Smooth muscle cell (in vitro differentiated cells): Measurements from ENCODE around the gene GRM7. TPM values are rescaled to one million over a fixed set of nuclear protein-coding genes. Genes with fewer than 3 reads are reported as not detected.

Experiments
- DNase-seq: peaks from one replicate; lab custom pipeline; 2025; ENCODE audit not compliant: unreplicated experiment; lab: John Stamatoyannopoulos, UW
- H2AFZ ChIP-seq: fragments of 200-600 bp; sonication (generic); 2 replicates; pipeline ENCODE4 v1.6.0; 2016; ENCODE audit warnings: antibody characterized with exemption, low read depth, mild to moderate bottlenecking
- H3F3A ChIP-seq: fragments of 200-600 bp; sonication (generic); 2 replicates; pipeline ENCODE4 v1.6.0; 2017; ENCODE audit warnings: antibody characterized with exemption, low read depth
- H3K27ac ChIP-seq: fragments of 200-600 bp; sonication (generic); 2 replicates; pipeline ENCODE4 v1.5.1; 2016; ENCODE audit warnings: low read depth, mild to moderate bottlenecking
- H3K27me3 ChIP-seq: fragments of 200-600 bp; sonication (generic); 2 replicates; pipeline ENCODE4 v1.6.1; 2016; ENCODE audit warnings: low read depth, mild to moderate bottlenecking
- H3K36me3 ChIP-seq: fragments of 200-600 bp; sonication (generic); 2 replicates; pipeline ENCODE4 v1.5.1; 2016; ENCODE audit warnings: low read depth
- H3K4me1 ChIP-seq: fragments of 200-600 bp; sonication (generic); 2 replicates; pipeline ENCODE4 v1.5.1; 2016; ENCODE audit warnings: low read depth
- H3K4me2 ChIP-seq: fragments of 200-600 bp; sonication (generic); 2 replicates; pipeline ENCODE4 v1.6.0; 2016; ENCODE audit warnings: mild to moderate bottlenecking
- H3K4me3 ChIP-seq: fragments of 200-600 bp; sonication (generic); 2 replicates; pipeline ENCODE4 v1.5.1; 2016; ENCODE audit warnings: mild to moderate bottlenecking
- H3K79me2 ChIP-seq: fragments of 200-600 bp; sonication (generic); 2 replicates; pipeline ENCODE4 v1.6.0; 2016; ENCODE audit warnings: low read depth, mild to moderate bottlenecking
- H3K9ac ChIP-seq: fragments of 200-600 bp; sonication (generic); 2 replicates; pipeline ENCODE4 v1.6.0; 2016; ENCODE audit warnings: low read depth
- H3K9me3 ChIP-seq: fragments of 200-600 bp; sonication (generic); replicated peaks from 2 replicates; pipeline ENCODE4 v1.5.1; 2016; ENCODE audit warnings: low read depth
- H4K20me1 ChIP-seq: fragments of 200-600 bp; sonication (generic); 2 replicates; pipeline ENCODE4 v1.6.0; 2016; ENCODE audit warnings: low read depth
- CTCF ChIP-seq: fragments of 200-600 bp; sonication (generic); IDR thresholded peaks from 2 replicates; pipeline ENCODE4 v1.5.1; 2017; ENCODE audit warnings: borderline replicate concordance, mild to moderate bottlenecking, antibody characterized with exemption; ENCODE audit not compliant: insufficient read depth, poor library complexity, severe bottlenecking
- WGBS: methylation state at CpG from one replicate; pipeline ENCODE4 v1.1.7; 2016; ENCODE audit warnings: low lambda C conversion rate; 5-methylcytosine and 5-hydroxymethylcytosine counted together
- polyA plus RNA-seq: library from polyadenylated mRNA; unstranded; fragments of >200 nt; fragmentation: Nextera tagmentation; extraction: Ambion mirVana; gene quantifications from 2 replicates; pipeline ENCODE4 v1.2.1, GENCODE V29; 2016
- total RNA-seq: library from RNA; depleted of rRNA; stranded (reverse); fragments of >200 nt; gene quantifications from 2 replicates; pipeline ENCODE4 v1.2.3, GENCODE V29; 2014

The GRM7 gene
- total and polyA plus RNA-seq, 2 experiments from 2014 or later = not detected

- Histone ChIP-seq H3K36me3 (no peaks in the 10 kb centered on the region), H2AFZ (no peak overlapping the region), H3K27ac (no peak overlapping the region), H3K4me2 (no peak overlapping the region), H3K9me3 (no peaks in the 10 kb centered on the region), H3K79me2 (no peaks in the 10 kb centered on the region), H3K4me1 (no peaks in the 10 kb centered on the region), H3K4me3 (no peak overlapping the region), H4K20me1 (no peaks in the 10 kb centered on the region), H3F3A (no peaks in the 10 kb centered on the region), H3K27me3 (no peaks in the 10 kb centered on the region), H3K9ac (no peak overlapping the region)
- WGBS = 96% methylated on average over 2 of the region's 2 CpGs
- TF ChIP-seq CTCF = no peak
- no peak for DNase-seq
These were observed 299.8 kb downstream of the GRM7 start for GRCh38 chr3:7160689-7161088.

- no peak for TF ChIP-seq CTCF
- no peak overlapping the region for H3K27ac ChIP-seq
- H3K79me2 ChIP-seq = no peaks in the 10 kb centered on the region
- no peaks in the 10 kb centered on the region for H3K36me3 ChIP-seq
- H3K27me3 ChIP-seq = no peaks in the 10 kb centered on the region
- H3K9ac ChIP-seq = no peak overlapping the region
- no peak overlapping the region for H3K4me3 ChIP-seq
- H3K9me3 ChIP-seq = no peaks in the 10 kb centered on the region
- DNase-seq = no peak
- 91% methylated on average over 4 of the region's 4 CpGs for WGBS
- no peak overlapping the region for H3K4me2 ChIP-seq
- no peaks in the 10 kb centered on the region for H4K20me1 ChIP-seq
- no peak overlapping the region for H2AFZ ChIP-seq
- H3F3A ChIP-seq = no peaks in the 10 kb centered on the region
- no peaks in the 10 kb centered on the region for H3K4me1 ChIP-seq
These were observed 305.5 kb downstream of the GRM7 start for GRCh38 chr3:7166460-7166859.

GRCh38 chr3:7171493-7171892, 310.6 kb downstream of the GRM7 start:
- 92% methylated on average over 4 of the region's 4 CpGs for WGBS
- H3F3A ChIP-seq = no peaks in the 10 kb centered on the region
- H3K79me2 ChIP-seq = no peaks in the 10 kb centered on the region
- H3K4me1 ChIP-seq = no peaks in the 10 kb centered on the region
- TF ChIP-seq CTCF = no peak
- H3K4me3 ChIP-seq = no peak overlapping the region
- no peaks in the 10 kb centered on the region for H3K9me3 ChIP-seq
- H3K27ac ChIP-seq = no peak overlapping the region
- no peak overlapping the region for H2AFZ ChIP-seq
- DNase-seq = no peak
- no peak overlapping the region for H3K9ac ChIP-seq
- no peak overlapping the region for H3K4me2 ChIP-seq
- no peaks in the 10 kb centered on the region for H3K36me3 ChIP-seq
- H3K27me3 ChIP-seq = no peaks in the 10 kb centered on the region
- H4K20me1 ChIP-seq = no peaks in the 10 kb centered on the region

- Histone ChIP-seq H2AFZ (no peak overlapping the region), H3K36me3 (no peaks in the 10 kb centered on the region), H3K4me1 (no peaks in the 10 kb centered on the region), H3K4me3 (no peak overlapping the region), H4K20me1 (no peaks in the 10 kb centered on the region), H3K27me3 (no peaks in the 10 kb centered on the region), H3K9ac (no peak overlapping the region), H3K27ac (no peak overlapping the region), H3K79me2 (no peaks in the 10 kb centered on the region), H3F3A (no peaks in the 10 kb centered on the region), H3K9me3 (no peaks in the 10 kb centered on the region), H3K4me2 (no peak overlapping the region)
- no peak for TF ChIP-seq CTCF
- DNase-seq = no peak
- WGBS = 68% methylated on average over 4 of the region's 4 CpGs
These were observed 312.1 kb downstream of the GRM7 start for GRCh38 chr3:7172996-7173395.
